ENCODE data around the gene AOC2. TPM values are rescaled to one million over a fixed set of nuclear protein-coding genes. Genes with fewer than 3 reads are reported as not detected.

The AOC2 gene
- total RNA-seq, 1 experiment from 2014 or later, result 7.1 TPM

DNA sequence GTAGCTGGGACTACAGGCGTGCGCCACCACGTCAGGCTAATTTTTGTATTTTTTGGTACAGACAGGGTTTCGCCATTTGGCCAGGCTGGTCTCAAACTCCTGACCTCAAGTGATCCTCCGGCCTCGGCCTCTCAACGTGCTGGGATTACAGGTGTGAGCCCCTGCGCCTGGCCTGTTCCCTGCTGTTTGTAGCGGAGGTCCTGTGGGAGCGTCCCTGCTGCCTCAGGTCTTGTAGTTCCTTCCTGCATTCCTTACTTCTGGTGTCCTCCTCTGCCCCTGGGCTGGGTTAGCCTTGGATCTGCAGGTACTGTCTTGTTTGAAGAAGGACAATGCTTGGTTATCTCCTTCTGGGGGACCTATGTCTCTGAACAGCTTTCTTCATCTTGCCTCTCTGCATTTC, 32.7 kb downstream of the AOC2 start:
- peaks cover 65% of the 10 kb centered on the region for H3K27me3 Mint-ChIP-seq (ENCODE audit: low read depth)
- H2BK20ac ChIP-seq (ENCODE audit: low read depth, low read length, poor library complexity, severe bottlenecking), result no peak overlapping the region
- H3K79me1 ChIP-seq (ENCODE audit: insufficient read depth, low read depth, low read length, poor library complexity, severe bottlenecking), result no peaks in the 10 kb centered on the region
- H3K14ac ChIP-seq (ENCODE audit: insufficient read depth, low read length), result no peak overlapping the region
- H3K79me2 ChIP-seq (ENCODE audit: insufficient read depth, low read length), result no peaks in the 10 kb centered on the region
- H4K91ac ChIP-seq (ENCODE audit: insufficient read length, low read depth, low read length), result no peak overlapping the region
- no peaks in the 10 kb centered on the region for H3K9me3 ChIP-seq (ENCODE audit: control insufficient read depth, low read depth, low read length)
- no peak overlapping the region for H4K5ac ChIP-seq (ENCODE audit: insufficient read length, low read depth, low read length)
- H4K20me1 ChIP-seq (ENCODE audit: control insufficient read depth, insufficient read depth, insufficient read length), result no peaks in the 10 kb centered on the region
- H3K23ac ChIP-seq (ENCODE audit: insufficient read length, low read depth, low read length), result no peak overlapping the region
- peaks cover 24 to 28% of the 10 kb centered on the region in 2 experiments for H3K4me1 Mint-ChIP-seq
- H3K4ac ChIP-seq (ENCODE audit: low read depth, low read length), result no peak overlapping the region
- no peak overlapping the region; a peak in 1 of 7 replicates for H3K27ac Mint-ChIP-seq
- no peak overlapping the region for H4K8ac ChIP-seq (replicated peaks; ENCODE audit: insufficient read length, low read depth, low read length)
- no peak overlapping the region for H2BK15ac ChIP-seq (ENCODE audit: low read depth, low read length)
- H2BK5ac ChIP-seq (ENCODE audit: insufficient read length, low read length), result no peak overlapping the region
- no peak overlapping the region for H3T11ph ChIP-seq (ENCODE audit: low read length)
- H3K4me3 Mint-ChIP-seq, result no peak overlapping the region
- no peaks in the 10 kb centered on the region for H3K27me3 ChIP-seq (ENCODE audit: insufficient read depth, low read length)
- H3K27ac ChIP-seq (ENCODE audit: insufficient read length, low read depth, low read length), result no peak overlapping the region
- H3K9ac ChIP-seq (ENCODE audit: extremely low read depth, insufficient read length, low read length), result no peak overlapping the region
- H3K18ac ChIP-seq (ENCODE audit: insufficient read length, low read depth, low read length), result no peak overlapping the region
- no peak overlapping the region for H2BK12ac ChIP-seq (ENCODE audit: insufficient read length, low read depth, low read length)
- H3K9me3 Mint-ChIP-seq, result 0 out of 5 replicates have a peak, but pooled peaks cover 0 to 3% of the 10 kb centered on the region in 2 experiments
- no peak overlapping the region for H3K4me2 ChIP-seq (ENCODE audit: insufficient read depth, insufficient read length, low read length)
- no peaks in the 10 kb centered on the region; a peak in 1 of 7 replicates for H3K36me3 Mint-ChIP-seq (ENCODE audit: insufficient read depth in 1 of 3, low read depth in 3 of 3)
- no peaks in the 10 kb centered on the region for H3K23me2 ChIP-seq (ENCODE audit: insufficient read length, low read depth, low read length, poor library complexity, severe bottlenecking)
- H2AK5ac ChIP-seq (ENCODE audit: insufficient read length, low read length), result no peak overlapping the region
- no peak for DNase-seq
- H2BK120ac ChIP-seq (ENCODE audit: low read depth, low read length, poor library complexity, severe bottlenecking), result no peak overlapping the region
- WGBS (ENCODE audit: extremely low coverage, insufficient read length, low lambda C conversion rate), result no CpG with 5 or more reads among the region's 10 CpGs
- no peaks in the 10 kb centered on the region; the same call in 1 of the 2 replicates for H3K4me1 ChIP-seq (ENCODE audit: insufficient read depth, low read length)
- no peak overlapping the region for H3K56ac ChIP-seq (ENCODE audit: insufficient read length, low read depth, low read length)
- TF ChIP-seq, protein P1, sequence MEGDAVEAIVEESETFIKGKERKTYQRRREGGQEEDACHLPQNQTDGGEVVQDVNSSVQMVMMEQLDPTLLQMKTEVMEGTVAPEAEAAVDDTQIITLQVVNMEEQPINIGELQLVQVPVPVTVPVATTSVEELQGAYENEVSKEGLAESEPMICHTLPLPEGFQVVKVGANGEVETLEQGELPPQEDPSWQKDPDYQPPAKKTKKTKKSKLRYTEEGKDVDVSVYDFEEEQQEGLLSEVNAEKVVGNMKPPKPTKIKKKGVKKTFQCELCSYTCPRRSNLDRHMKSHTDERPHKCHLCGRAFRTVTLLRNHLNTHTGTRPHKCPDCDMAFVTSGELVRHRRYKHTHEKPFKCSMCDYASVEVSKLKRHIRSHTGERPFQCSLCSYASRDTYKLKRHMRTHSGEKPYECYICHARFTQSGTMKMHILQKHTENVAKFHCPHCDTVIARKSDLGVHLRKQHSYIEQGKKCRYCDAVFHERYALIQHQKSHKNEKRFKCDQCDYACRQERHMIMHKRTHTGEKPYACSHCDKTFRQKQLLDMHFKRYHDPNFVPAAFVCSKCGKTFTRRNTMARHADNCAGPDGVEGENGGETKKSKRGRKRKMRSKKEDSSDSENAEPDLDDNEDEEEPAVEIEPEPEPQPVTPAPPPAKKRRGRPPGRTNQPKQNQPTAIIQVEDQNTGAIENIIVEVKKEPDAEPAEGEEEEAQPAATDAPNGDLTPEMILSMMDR (conservative IDR thresholded peaks at IDR 0.05), result no peak
- no peak overlapping the region for H2AFZ ChIP-seq (ENCODE audit: low read length)

All from H9 (cell line).